GM21367 (cell line): ENCODE measurements around the gene CDK11B.
"Not testable (repeated sequence)": the region's sequence is repeated elsewhere in the genome, so short reads cannot be mapped to it uniquely, and the experiment has no call there.

Experiments used
- ATAC-seq: cut with Tn5 transposase; IDR thresholded peaks from one replicate; pipeline ENCODE4 v1.9.1; 2021; ENCODE audit not compliant: unreplicated experiment

Gene CDK11B

GRCh38 chr1:1658583-1659549 lies at the start of gene CDK11B:
TSS of gene CDK11B (minus strand) at chr1:1659004. CDS start at chr1:1657485, 1,519 bp downstream.
- peak; percentile 61 for ATAC-seq

- not testable (repeated sequence) for ATAC-seq
Measured at GRCh38 chr1:1707897-1708296, 49.1 kb upstream of the CDK11B start.

GRCh38 chr1:1707241-1707640 lies 48.4 kb upstream of the CDK11B start:
- not testable (repeated sequence) for ATAC-seq

- not testable (repeated sequence) for ATAC-seq
Measured at GRCh38 chr1:1705623-1706022, 46.8 kb upstream of the CDK11B start.

GRCh38 chr1:1704284-1704957 lies 45.6 kb upstream of the CDK11B start:
- not testable (repeated sequence) for ATAC-seq

GRCh38 chr1:1703796-1704195 lies 45.0 kb upstream of the CDK11B start:
- ATAC-seq, result no peak

GRCh38 chr1:1702506-1702905 lies 43.7 kb upstream of the CDK11B start:
- not testable (repeated sequence) for ATAC-seq

- not testable (repeated sequence) for ATAC-seq
Measured at GRCh38 chr1:1700557-1700956, 41.8 kb upstream of the CDK11B start.

GRCh38 chr1:1700067-1700466 lies 41.3 kb upstream of the CDK11B start:
- ATAC-seq, result not testable (repeated sequence)

GRCh38 chr1:1699061-1699460 lies 40.3 kb upstream of the CDK11B start:
- not testable (repeated sequence) for ATAC-seq

GRCh38 chr1:1697358-1698183 lies 38.8 kb upstream of the CDK11B start:
- not testable (repeated sequence) for ATAC-seq

- ATAC-seq, result not testable (repeated sequence)
Measured at GRCh38 chr1:1696431-1697357, 37.9 kb upstream of the CDK11B start.

- peak; percentile 70 for ATAC-seq
Measured at GRCh38 chr1:1692714-1693647, 34.2 kb upstream of the CDK11B start, which contains the start of gene SLC35E2B. TSS of gene SLC35E2B (minus strand) at chr1:1692795. CDS start at chr1:1676699, 16,096 bp downstream.

GRCh38 chr1:1692324-1692713 lies 33.5 kb upstream of the CDK11B start:
- ATAC-seq, result peak; percentile 23

- ATAC-seq, result not testable (repeated sequence)
Measured at GRCh38 chr1:1691443-1691842, 32.6 kb upstream of the CDK11B start.

GRCh38 chr1:1689526-1689925 lies 30.7 kb upstream of the CDK11B start:
- not testable (repeated sequence) for ATAC-seq

GRCh38 chr1:1687846-1688245 lies 29.0 kb upstream of the CDK11B start:
- ATAC-seq, result no peak

GRCh38 chr1:1684031-1684681 lies 25.4 kb upstream of the CDK11B start:
- ATAC-seq, result no peak
